Esophagus squamous epithelium (tissue), 4 donors: ENCODE data around the gene HDGFL2.

ENCODE experiments used
- CTCF ChIP-seq, 6 experiments: fragments of 450-650 bp in 4 of 6; fragments of 200-600 bp in 2 of 6; sonication (generic) in 2 of 6; IDR thresholded peaks; one replicate each; pipeline ENCODE4 v1.5.1; 2016 to 2019; ENCODE audit warnings: antibody characterized with exemption in 6 of 6, mild to moderate bottlenecking in 4 of 6, moderate library complexity in 4 of 6
- POLR2A ChIP-seq, 4 donors: fragments of 450-650 bp; IDR thresholded peaks; one replicate each; pipeline ENCODE4 v1.6.1; 2017; ENCODE audit warnings: antibody characterized with exemption in 4 of 4, mild to moderate bottlenecking in 4 of 4, moderate library complexity in 3 of 4

- peak in 3 of 4 donors; percentile 37 to 57 (median 41) for TF ChIP-seq POLR2A (IDR thresholded peaks at IDR 0.05)
- no peak for TF ChIP-seq CTCF (IDR thresholded peaks at IDR 0.05)
Observed at GRCh38 chr19:4471403-4472173, 509 bp upstream of the HDGFL2 start.
